GM19468 (cell line): ENCODE data around the gene PTTG1IP.
"Not testable (repeated sequence)": the region's sequence is repeated elsewhere in the genome, so short reads cannot be mapped to it uniquely, and the experiment has no call there.

ENCODE experiments used
- ATAC-seq: cut with Tn5 transposase; IDR thresholded peaks from one replicate; pipeline ENCODE4 v1.9.1; 2021; ENCODE audit warnings: mild to moderate bottlenecking, moderate library complexity, moderate number of reproducible peaks; ENCODE audit not compliant: unreplicated experiment; ENCODE audit errors: extremely low read depth

The PTTG1IP gene

GRCh38 chr21:44886113-44887075, 12.9 kb upstream of the PTTG1IP start:
- no peak for ATAC-seq

- ATAC-seq, result no peak
Observed at GRCh38 chr21:44885615-44886014, 12.1 kb upstream of the PTTG1IP start.

- no peak for ATAC-seq
Observed at GRCh38 chr21:44884097-44884496, 10.6 kb upstream of the PTTG1IP start.

- ATAC-seq, result no peak
Observed at GRCh38 chr21:44883250-44883649, 9.8 kb upstream of the PTTG1IP start.

GRCh38 chr21:44881198-44881872, 7.8 kb upstream of the PTTG1IP start:
- no peak for ATAC-seq

GRCh38 chr21:44880405-44881197, 7.1 kb upstream of the PTTG1IP start:
- ATAC-seq, result no peak

GRCh38 chr21:44879238-44879637, 5.7 kb upstream of the PTTG1IP start:
- not testable (repeated sequence) for ATAC-seq

GRCh38 chr21:44878053-44878982, 4.8 kb upstream of the PTTG1IP start:
- no peak for ATAC-seq

- ATAC-seq, result no peak
Observed at GRCh38 chr21:44876849-44877575, 3.5 kb upstream of the PTTG1IP start.

GRCh38 chr21:44875316-44875700, 1.8 kb upstream of the PTTG1IP start:
- no peak for ATAC-seq

- ATAC-seq, result no peak
Observed at GRCh38 chr21:44874497-44875315, 1.2 kb upstream of the PTTG1IP start.

GRCh38 chr21:44874240-44874496, 678 bp upstream of the PTTG1IP start:
- ATAC-seq, result no peak

- ATAC-seq, result no peak
Observed at GRCh38 chr21:44872649-44873355, 688 bp downstream of the PTTG1IP start.

- ATAC-seq, result no peak
Observed at GRCh38 chr21:44872323-44872648, 1.2 kb downstream of the PTTG1IP start.

GRCh38 chr21:44871576-44872269, 1.8 kb downstream of the PTTG1IP start:
- no peak for ATAC-seq

GRCh38 chr21:44870748-44871495, 2.6 kb downstream of the PTTG1IP start:
- ATAC-seq, result no peak
